GM12878 (cell line): ENCODE measurements around the gene ZNF165. TPM values are rescaled to one million over a fixed set of nuclear protein-coding genes. Genes with fewer than 3 reads are reported as not detected.

Source experiments
- ATAC-seq: fragments of 200-7000 bp; cut with Tn5 transposase; 3 replicates; pipeline ENCODE4 v1.9.1; 2020; ENCODE audit warnings: mild to moderate bottlenecking, moderate library complexity
- BruUV-seq: library from RNA; stranded (reverse); fragments of 400-500 nt; replicated peaks from 2 replicates; lab custom pipeline; 2021; lab: Mats Ljungman, UMichigan
- CTCF ChIA-PET: fragments of 300-600 bp; sonication (Branson Sonifier 250); formaldehyde crosslinking; extraction: SDS; loops from one replicate; lab custom pipeline; 2021; ENCODE audit warnings: inconsistent platforms; lab: Yijun Ruan, JAX
- POLR2A ChIA-PET: fragments of 350-600 bp; formaldehyde crosslinking; extraction: SDS; loops from one replicate; lab custom pipeline; 2021; ENCODE audit warnings: inconsistent platforms; lab: Charles Lee
- RAD21 ChIA-PET: fragments of 300-600 bp; sonication (Branson Sonifier 250); formaldehyde crosslinking; loops from one replicate; lab custom pipeline; 2023; ENCODE audit warnings: antibody characterized with exemption; ENCODE audit not compliant: unreplicated experiment; lab: Charles Lee
- SMC1A ChIA-PET: fragments of 300-600 bp; sonication (Branson Sonifier 250); formaldehyde crosslinking; loops from one replicate; lab custom pipeline; 2023; ENCODE audit not compliant: unreplicated experiment, uncharacterized antibody; lab: Charles Lee
- DNase-seq: peaks from one replicate; pipeline ENCODE4 v3.0.0-alpha.2; 2011; ENCODE audit warnings: low read depth, low spot score
- FAIRE-seq: peaks from 3 replicates; lab custom pipeline; 2011; peaks lifted over from hg19 to GRCh38; lab: Jason Lieb, UNC
- H2AFZ ChIP-seq: 2 replicates; pipeline ENCODE4 v1.6.0; 2011; ENCODE audit warnings: low read depth, low read length, control low read depth; ENCODE audit not compliant: control insufficient read depth
- H3K27ac ChIP-seq: 2 replicates; pipeline ENCODE4 v1.5.1; 2011; ENCODE audit warnings: control low read depth; ENCODE audit not compliant: control insufficient read depth, insufficient read depth
- H3K27me3 ChIP-seq, 2 experiments: replicated peaks in 1 of 2; 2 replicates each; pipeline versions ENCODE4 v1.6.0 to v1.6.1; 2011; ENCODE audit warnings: low read length in 1 of 2; ENCODE audit not compliant: control insufficient read depth in 2 of 2, insufficient read depth in 2 of 2
- H3K36me3 ChIP-seq, 2 experiments: 2 replicates each; pipeline ENCODE4 v1.5.1; 2011; ENCODE audit warnings: low read length in 1 of 2; ENCODE audit not compliant: control insufficient read depth in 2 of 2, insufficient read depth in 2 of 2
- H3K4me1 ChIP-seq: 2 replicates; pipeline ENCODE4 v1.6.1; 2011; ENCODE audit warnings: mild to moderate bottlenecking, low read length, moderate library complexity, mixed read lengths; ENCODE audit not compliant: control insufficient read depth, insufficient read depth
- H3K4me2 ChIP-seq: 2 replicates; pipeline ENCODE4 v1.6.0; 2011; ENCODE audit warnings: control low read depth; ENCODE audit not compliant: control insufficient read depth, insufficient read depth
- H3K4me3 ChIP-seq: fragments of 200-600 bp; sonication (generic); 2 replicates; pipeline ENCODE4 v1.5.1; 2016
- H3K79me2 ChIP-seq: 2 replicates; pipeline ENCODE4 v1.6.0; 2011; ENCODE audit warnings: low read length; ENCODE audit not compliant: control insufficient read depth, insufficient read depth
- H3K9ac ChIP-seq: 2 replicates; pipeline ENCODE4 v1.8.0; 2011; ENCODE audit warnings: low read length, control low read depth, mixed read lengths; ENCODE audit not compliant: control insufficient read depth, insufficient read depth
- H3K9me3 ChIP-seq: replicated peaks from 3 replicates; pipeline ENCODE4 v1.5.1; 2011; ENCODE audit warnings: mild to moderate bottlenecking, low read length; ENCODE audit not compliant: control insufficient read depth, insufficient read depth
- H4K20me1 ChIP-seq: 2 replicates; pipeline ENCODE4 v1.6.0; 2011; ENCODE audit not compliant: control insufficient read depth, insufficient read depth
- BHLHE40 ChIP-seq, 2 experiments: fragments of 450-650 bp in 1 of 2; IDR thresholded peaks; 2 replicates each; pipeline ENCODE4 v1.6.1; 2011 to 2017; ENCODE audit warnings: low read depth in 2 of 2, borderline replicate concordance in 1 of 2, improper control_type of control experiment in 1 of 2, low read length in 1 of 2, mild to moderate bottlenecking in 1 of 2
- BMI1 ChIP-seq: fragments of 450-650 bp; IDR thresholded peaks from 2 replicates; pipeline ENCODE4 v1.6.1; 2016; ENCODE audit warnings: mild to moderate bottlenecking, moderate library complexity, borderline replicate concordance
- CREB1 ChIP-seq: IDR thresholded peaks from 2 replicates; pipeline ENCODE4 v1.6.1; 2012; ENCODE audit warnings: low read depth, mild to moderate bottlenecking, inconsistent platforms
- KAT2A ChIP-seq: conservative IDR thresholded peaks from 2 replicates; pipeline ENCODE4 v1.6.1; 2011; ENCODE audit warnings: low read depth, low read length; ENCODE audit not compliant: control insufficient read depth
- RUNX3 ChIP-seq: IDR thresholded peaks from 2 replicates; pipeline ENCODE4 v1.6.1; 2012; ENCODE audit warnings: low read length, inconsistent platforms
- TCF3 ChIP-seq: IDR thresholded peaks from 2 replicates; pipeline ENCODE4 v1.6.1; 2012; ENCODE audit warnings: low read depth, mild to moderate bottlenecking, low read length, borderline replicate concordance; ENCODE audit not compliant: insufficient read depth
- ZNF217 ChIP-seq: fragments of 450-650 bp; IDR thresholded peaks from 2 replicates; pipeline ENCODE4 v1.6.1; 2017; ENCODE audit warnings: antibody characterized with exemption, mild to moderate bottlenecking
- WGBS: methylation state at CpG from one replicate; pipeline ENCODE4 v1.1.6; 2016; ENCODE audit warnings: low lambda C conversion rate; ENCODE audit not compliant: insufficient replicate concordance, insufficient coverage; ENCODE audit errors: missing lambda C conversion rate; 5-methylcytosine and 5-hydroxymethylcytosine counted together
- in situ Hi-C: fragments of 300-500 bp; cut with MboI; formaldehyde crosslinking; loops from 9 replicates; pipeline ENCODE4 v1.14.3; 2018; ENCODE audit warnings: mixed read lengths
- intact Hi-C: fragments of 100-400 bp; cut with micrococcal nuclease; formaldehyde crosslinking; loops from one replicate; pipeline ENCODE4 v1.14.2; 2022; ENCODE audit not compliant: unreplicated experiment
- polyA plus RNA-seq, 11 experiments: library from polyadenylated mRNA; depleted of rRNA in 4 of 11; unstranded in 6 of 11; stranded (reverse) in 5 of 11; fragments of >200 nt; fragmentation: Nextera tagmentation in 4 of 11; fragmentation: Illumina TruSeq in 1 of 11; extraction: Ambion mirVana in 4 of 11; extraction: Trizol in 1 of 11; gene quantifications; 1 replicate in 1 of 11; 2 replicates in 10 of 11; pipeline versions ENCODE4 v1.2.1 to v1.2.3, GENCODE V29; 2011 to 2016; ENCODE audit warnings: inconsistent platforms in 2 of 11, missing spikeins in 2 of 11, low read depth in 1 of 11
- total RNA-seq, 4 experiments: library from RNA; depleted of rRNA in 3 of 4; stranded (reverse); fragments of >200 nt in 3 of 4; fragmentation: Illumina TruSeq in 1 of 4; extraction: Trizol in 1 of 4; gene quantifications; 2 replicates each; pipeline versions ENCODE4 v1.2.1 to v1.2.3, GENCODE V29; 2013 to 2021
- TF ChIP-seq, protein P1 (sequence below): IDR thresholded peaks from 2 replicates; pipeline ENCODE4 v1.6.1; 2011; ENCODE audit warnings: low read depth, low read length, improper control_type of control experiment, borderline replicate concordance
- TF ChIP-seq, protein P2 (sequence below): IDR thresholded peaks from 2 replicates; pipeline ENCODE4 v1.6.1; 2012; ENCODE audit warnings: mild to moderate bottlenecking, low read depth, low read length
- TF ChIP-seq, protein P3 (sequence below): fragments of 450-650 bp; IDR thresholded peaks from 2 replicates; pipeline ENCODE4 v1.6.1; 2018; ENCODE audit warnings: borderline replicate concordance, mild to moderate bottlenecking; ENCODE audit not compliant: partially characterized antibody
- TF ChIP-seq, protein P4 (sequence below): fragments of 450-650 bp; IDR thresholded peaks from 2 replicates; pipeline ENCODE4 v1.6.1; 2017; ENCODE audit warnings: mild to moderate bottlenecking, moderate library complexity

ZNF165 gene
- total and polyA plus RNA-seq, 10 of the 15 experiments (the other 5 are each of a cell fraction or from before 2014, with no cell fraction given): 1.1 to 5.0 (median 2.9) TPM

DNA sequence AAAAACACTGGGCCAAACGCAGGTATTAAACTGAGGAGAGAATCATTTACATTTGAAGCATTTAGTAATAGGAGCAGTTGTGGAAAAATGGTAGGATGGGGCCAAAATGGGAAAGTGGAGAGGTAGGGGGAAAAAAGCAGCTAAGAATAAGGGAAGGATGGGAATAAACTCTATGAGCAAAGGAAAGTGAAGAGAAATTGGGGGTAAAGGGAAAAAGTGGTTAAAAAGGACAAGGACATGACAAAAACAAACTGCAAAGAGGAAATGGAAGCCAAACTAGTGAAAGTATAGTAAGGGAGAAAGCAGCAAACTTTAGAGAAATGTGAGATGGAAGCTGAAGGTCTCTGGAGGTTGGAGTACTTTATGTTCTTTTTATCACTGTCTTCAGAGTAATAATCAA lies 37.8 kb downstream of the ZNF165 start (continued):
- TF ChIP-seq TCF3 (no peak), CREB1 (no peak), BMI1 (no peak), BHLHE40 (IDR thresholded peaks at IDR 0.05; ENCODE audit: borderline replicate concordance in 1 of 2, low read depth in 2 of 2, low read length in 1 of 2) (no peak)
- TF ChIP-seq, protein P1, sequence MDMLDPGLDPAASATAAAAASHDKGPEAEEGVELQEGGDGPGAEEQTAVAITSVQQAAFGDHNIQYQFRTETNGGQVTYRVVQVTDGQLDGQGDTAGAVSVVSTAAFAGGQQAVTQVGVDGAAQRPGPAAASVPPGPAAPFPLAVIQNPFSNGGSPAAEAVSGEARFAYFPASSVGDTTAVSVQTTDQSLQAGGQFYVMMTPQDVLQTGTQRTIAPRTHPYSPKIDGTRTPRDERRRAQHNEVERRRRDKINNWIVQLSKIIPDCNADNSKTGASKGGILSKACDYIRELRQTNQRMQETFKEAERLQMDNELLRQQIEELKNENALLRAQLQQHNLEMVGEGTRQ: no peak
- TF ChIP-seq, protein P2, sequence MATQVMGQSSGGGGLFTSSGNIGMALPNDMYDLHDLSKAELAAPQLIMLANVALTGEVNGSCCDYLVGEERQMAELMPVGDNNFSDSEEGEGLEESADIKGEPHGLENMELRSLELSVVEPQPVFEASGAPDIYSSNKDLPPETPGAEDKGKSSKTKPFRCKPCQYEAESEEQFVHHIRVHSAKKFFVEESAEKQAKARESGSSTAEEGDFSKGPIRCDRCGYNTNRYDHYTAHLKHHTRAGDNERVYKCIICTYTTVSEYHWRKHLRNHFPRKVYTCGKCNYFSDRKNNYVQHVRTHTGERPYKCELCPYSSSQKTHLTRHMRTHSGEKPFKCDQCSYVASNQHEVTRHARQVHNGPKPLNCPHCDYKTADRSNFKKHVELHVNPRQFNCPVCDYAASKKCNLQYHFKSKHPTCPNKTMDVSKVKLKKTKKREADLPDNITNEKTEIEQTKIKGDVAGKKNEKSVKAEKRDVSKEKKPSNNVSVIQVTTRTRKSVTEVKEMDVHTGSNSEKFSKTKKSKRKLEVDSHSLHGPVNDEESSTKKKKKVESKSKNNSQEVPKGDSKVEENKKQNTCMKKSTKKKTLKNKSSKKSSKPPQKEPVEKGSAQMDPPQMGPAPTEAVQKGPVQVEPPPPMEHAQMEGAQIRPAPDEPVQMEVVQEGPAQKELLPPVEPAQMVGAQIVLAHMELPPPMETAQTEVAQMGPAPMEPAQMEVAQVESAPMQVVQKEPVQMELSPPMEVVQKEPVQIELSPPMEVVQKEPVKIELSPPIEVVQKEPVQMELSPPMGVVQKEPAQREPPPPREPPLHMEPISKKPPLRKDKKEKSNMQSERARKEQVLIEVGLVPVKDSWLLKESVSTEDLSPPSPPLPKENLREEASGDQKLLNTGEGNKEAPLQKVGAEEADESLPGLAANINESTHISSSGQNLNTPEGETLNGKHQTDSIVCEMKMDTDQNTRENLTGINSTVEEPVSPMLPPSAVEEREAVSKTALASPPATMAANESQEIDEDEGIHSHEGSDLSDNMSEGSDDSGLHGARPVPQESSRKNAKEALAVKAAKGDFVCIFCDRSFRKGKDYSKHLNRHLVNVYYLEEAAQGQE: no peak

DNA sequence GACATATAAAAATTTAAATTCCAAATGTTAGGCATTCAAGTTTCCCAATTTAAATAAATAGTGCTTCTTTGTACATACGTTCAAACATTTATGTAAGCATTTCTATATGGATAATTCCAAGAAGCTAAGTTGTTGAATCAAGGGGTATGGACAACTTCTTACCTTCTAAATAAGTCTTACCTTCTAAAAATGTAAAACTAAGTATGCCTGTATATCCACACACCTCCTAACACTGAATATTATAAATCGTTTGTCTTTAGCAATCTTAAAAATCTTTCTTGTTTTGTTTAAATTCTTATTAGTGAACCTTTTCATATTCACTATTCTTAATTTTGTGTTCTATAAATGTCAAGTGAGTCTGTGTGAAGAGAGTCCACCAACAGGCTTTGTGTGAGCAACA lies 41.5 kb downstream of the ZNF165 start:
- peaks cover 21% of the 10 kb centered on the region for H3K79me2 ChIP-seq
- FAIRE-seq (no peak), DNase-seq (no peak), ATAC-seq (no peak)
- in situ Hi-C loops (no loop called here), intact Hi-C loops (no loop called here)
- no peak overlapping the region for H3K9ac ChIP-seq
- SMC1A ChIA-PET: interaction anchor here (1.6 kb wide), 1 partner anchor 261 kb away, joined by 5 read pairs; no protein-coding TSS in a partner anchor
- no peak overlapping the region for H3K4me2 ChIP-seq
- no peaks in the 10 kb centered on the region for H4K20me1 ChIP-seq
- POLR2A ChIA-PET: no interaction called here
- H3K9me3 ChIP-seq: no peaks in the 10 kb centered on the region
- H3K4me3 ChIP-seq: no peak overlapping the region
- H3K27ac ChIP-seq: no peak overlapping the region
- peaks cover 0 to 7% of the 10 kb centered on the region in 2 experiments; a peak in 3 of 4 replicates for H3K36me3 ChIP-seq
- 38% methylated on average over 2 of the region's 2 CpGs for WGBS
- H2AFZ ChIP-seq: no peak overlapping the region
- H3K4me1 ChIP-seq: peaks cover 8% of the 10 kb centered on the region
- CTCF ChIA-PET: interaction anchor here (1.3 kb wide), 1 partner anchor 234 kb away, joined by 3 read pairs; no protein-coding TSS in a partner anchor
- no TSS peak for BruUV-seq
- RAD21 ChIA-PET: no interaction called here
- no peaks in the 10 kb centered on the region for H3K27me3 ChIP-seq
- no peak for TF ChIP-seq KAT2A
- TF ChIP-seq, protein P3, sequence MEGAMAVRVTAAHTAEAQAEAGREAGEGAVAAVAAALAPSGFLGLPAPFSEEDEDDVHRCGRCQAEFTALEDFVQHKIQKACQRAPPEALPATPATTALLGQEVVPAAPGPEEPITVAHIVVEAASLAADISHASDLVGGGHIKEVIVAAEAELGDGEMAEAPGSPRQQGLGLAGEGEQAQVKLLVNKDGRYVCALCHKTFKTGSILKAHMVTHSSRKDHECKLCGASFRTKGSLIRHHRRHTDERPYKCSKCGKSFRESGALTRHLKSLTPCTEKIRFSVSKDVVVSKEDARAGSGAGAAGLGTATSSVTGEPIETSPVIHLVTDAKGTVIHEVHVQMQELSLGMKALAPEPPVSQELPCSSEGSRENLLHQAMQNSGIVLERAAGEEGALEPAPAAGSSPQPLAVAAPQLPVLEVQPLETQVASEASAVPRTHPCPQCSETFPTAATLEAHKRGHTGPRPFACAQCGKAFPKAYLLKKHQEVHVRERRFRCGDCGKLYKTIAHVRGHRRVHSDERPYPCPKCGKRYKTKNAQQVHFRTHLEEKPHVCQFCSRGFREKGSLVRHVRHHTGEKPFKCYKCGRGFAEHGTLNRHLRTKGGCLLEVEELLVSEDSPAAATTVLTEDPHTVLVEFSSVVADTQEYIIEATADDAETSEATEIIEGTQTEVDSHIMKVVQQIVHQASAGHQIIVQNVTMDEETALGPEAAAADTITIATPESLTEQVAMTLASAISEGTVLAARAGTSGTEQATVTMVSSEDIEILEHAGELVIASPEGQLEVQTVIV: no peak
- no peak for TF ChIP-seq RUNX3
- TF ChIP-seq, protein P4, sequence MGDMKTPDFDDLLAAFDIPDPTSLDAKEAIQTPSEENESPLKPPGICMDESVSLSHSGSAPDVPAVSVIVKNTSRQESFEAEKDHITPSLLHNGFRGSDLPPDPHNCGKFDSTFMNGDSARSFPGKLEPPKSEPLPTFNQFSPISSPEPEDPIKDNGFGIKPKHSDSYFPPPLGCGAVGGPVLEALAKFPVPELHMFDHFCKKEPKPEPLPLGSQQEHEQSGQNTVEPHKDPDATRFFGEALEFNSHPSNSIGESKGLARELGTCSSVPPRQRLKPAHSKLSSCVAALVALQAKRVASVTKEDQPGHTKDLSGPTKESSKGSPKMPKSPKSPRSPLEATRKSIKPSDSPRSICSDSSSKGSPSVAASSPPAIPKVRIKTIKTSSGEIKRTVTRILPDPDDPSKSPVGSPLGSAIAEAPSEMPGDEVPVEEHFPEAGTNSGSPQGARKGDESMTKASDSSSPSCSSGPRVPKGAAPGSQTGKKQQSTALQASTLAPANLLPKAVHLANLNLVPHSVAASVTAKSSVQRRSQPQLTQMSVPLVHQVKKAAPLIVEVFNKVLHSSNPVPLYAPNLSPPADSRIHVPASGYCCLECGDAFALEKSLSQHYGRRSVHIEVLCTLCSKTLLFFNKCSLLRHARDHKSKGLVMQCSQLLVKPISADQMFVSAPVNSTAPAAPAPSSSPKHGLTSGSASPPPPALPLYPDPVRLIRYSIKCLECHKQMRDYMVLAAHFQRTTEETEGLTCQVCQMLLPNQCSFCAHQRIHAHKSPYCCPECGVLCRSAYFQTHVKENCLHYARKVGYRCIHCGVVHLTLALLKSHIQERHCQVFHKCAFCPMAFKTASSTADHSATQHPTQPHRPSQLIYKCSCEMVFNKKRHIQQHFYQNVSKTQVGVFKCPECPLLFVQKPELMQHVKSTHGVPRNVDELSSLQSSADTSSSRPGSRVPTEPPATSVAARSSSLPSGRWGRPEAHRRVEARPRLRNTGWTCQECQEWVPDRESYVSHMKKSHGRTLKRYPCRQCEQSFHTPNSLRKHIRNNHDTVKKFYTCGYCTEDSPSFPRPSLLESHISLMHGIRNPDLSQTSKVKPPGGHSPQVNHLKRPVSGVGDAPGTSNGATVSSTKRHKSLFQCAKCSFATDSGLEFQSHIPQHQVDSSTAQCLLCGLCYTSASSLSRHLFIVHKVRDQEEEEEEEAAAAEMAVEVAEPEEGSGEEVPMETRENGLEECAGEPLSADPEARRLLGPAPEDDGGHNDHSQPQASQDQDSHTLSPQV: no peak
- no peak for TF ChIP-seq ZNF217
